NB4 (cell line): Measurements from ENCODE around the gene KRTAP4-8.
"Not testable (repeated sequence)": the region's sequence is repeated elsewhere in the genome, so short reads cannot be mapped to it uniquely, and the experiment has no call there.

Experiments used
- DNase-seq: peaks from one replicate; pipeline ENCODE4 v3.0.0; 2010; ENCODE audit warnings: low read depth
- H3K4me3 ChIP-seq: one replicate; pipeline ENCODE4 v1.5.1; 2011; ENCODE audit warnings: mild to moderate bottlenecking, low read depth, low read length, moderate library complexity
- MYC ChIP-seq: IDR thresholded peaks from 2 replicates; pipeline ENCODE4 v1.6.1; 2011; ENCODE audit warnings: low read depth, low read length
- POLR2A ChIP-seq: IDR thresholded peaks from 2 replicates; pipeline ENCODE4 v1.6.1; 2011; ENCODE audit warnings: mild to moderate bottlenecking; ENCODE audit not compliant: insufficient read length; ENCODE audit errors: extremely low read depth
- TF ChIP-seq, protein P1 (sequence below): IDR thresholded peaks from one replicate; pipeline ENCODE4 v1.5.1; 2012; ENCODE audit warnings: low read depth, low read length
- TF ChIP-seq, protein P2 (sequence below): IDR thresholded peaks from 2 replicates; pipeline ENCODE4 v1.6.1; 2011; ENCODE audit warnings: low read depth, low read length

KRTAP4-8 gene

DNA sequence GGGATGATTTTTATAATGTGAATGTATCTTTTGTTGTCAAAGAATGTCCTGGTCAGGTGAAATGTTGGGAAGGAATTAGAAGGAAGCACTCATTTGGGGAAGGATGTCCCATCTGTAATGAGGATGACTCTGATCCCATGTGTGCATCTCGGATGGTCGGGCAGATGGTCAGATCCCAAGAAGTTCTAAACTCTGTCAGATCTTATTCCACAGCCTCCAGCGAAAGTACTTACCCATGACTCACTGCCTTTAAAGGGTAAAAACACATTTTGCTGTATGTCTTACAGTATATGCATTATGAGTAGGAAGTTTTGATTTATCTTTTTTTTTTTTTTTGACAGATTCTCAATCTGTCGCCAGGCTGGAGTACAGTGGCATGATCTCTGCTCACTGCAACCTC is 20.8 kb upstream of the KRTAP4-8 start:
- TF ChIP-seq, protein P1, sequence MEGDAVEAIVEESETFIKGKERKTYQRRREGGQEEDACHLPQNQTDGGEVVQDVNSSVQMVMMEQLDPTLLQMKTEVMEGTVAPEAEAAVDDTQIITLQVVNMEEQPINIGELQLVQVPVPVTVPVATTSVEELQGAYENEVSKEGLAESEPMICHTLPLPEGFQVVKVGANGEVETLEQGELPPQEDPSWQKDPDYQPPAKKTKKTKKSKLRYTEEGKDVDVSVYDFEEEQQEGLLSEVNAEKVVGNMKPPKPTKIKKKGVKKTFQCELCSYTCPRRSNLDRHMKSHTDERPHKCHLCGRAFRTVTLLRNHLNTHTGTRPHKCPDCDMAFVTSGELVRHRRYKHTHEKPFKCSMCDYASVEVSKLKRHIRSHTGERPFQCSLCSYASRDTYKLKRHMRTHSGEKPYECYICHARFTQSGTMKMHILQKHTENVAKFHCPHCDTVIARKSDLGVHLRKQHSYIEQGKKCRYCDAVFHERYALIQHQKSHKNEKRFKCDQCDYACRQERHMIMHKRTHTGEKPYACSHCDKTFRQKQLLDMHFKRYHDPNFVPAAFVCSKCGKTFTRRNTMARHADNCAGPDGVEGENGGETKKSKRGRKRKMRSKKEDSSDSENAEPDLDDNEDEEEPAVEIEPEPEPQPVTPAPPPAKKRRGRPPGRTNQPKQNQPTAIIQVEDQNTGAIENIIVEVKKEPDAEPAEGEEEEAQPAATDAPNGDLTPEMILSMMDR: no peak
- TF ChIP-seq, protein P2, sequence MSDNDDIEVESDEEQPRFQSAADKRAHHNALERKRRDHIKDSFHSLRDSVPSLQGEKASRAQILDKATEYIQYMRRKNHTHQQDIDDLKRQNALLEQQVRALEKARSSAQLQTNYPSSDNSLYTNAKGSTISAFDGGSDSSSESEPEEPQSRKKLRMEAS: no peak
- TF ChIP-seq POLR2A (no peak), MYC (no peak)
- no peak overlapping the region for H3K4me3 ChIP-seq
- DNase-seq: no peak

DNA sequence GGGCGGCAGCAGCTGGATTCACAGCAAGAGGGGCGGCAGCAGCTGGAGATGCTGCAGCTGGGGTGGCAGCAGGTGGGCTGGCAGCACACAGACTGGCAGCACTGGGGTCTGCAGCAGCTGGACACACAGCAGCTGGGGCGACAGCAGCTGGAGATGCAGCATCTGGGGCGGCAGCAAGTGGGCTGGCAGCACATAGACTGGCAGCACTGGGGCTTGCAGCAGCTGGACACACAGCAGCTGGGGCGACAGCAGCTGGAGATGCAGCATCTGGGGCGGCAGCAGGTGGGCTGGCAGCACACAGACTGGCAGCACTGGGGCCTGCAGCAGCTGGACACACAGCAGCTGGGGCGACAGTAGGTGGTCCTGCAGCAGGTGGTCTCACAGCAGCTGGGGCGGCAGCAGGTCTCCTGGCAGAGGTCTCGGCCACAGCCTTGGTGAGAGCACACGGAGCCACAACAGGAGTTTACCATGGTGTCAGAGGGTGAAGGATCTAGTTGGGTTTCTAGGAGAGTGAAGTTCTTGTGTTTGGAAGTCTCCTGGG is 20.0 kb upstream of the KRTAP4-8 start, which contains the start of gene KRTAP4-11:
KRTAP4-11 (minus strand) TSS at position 528 of the 541 bp plus-strand sequence; CDS start at position 470, 58 bp downstream.
- not testable (repeated sequence) for H3K4me3 ChIP-seq, DNase-seq

DNA sequence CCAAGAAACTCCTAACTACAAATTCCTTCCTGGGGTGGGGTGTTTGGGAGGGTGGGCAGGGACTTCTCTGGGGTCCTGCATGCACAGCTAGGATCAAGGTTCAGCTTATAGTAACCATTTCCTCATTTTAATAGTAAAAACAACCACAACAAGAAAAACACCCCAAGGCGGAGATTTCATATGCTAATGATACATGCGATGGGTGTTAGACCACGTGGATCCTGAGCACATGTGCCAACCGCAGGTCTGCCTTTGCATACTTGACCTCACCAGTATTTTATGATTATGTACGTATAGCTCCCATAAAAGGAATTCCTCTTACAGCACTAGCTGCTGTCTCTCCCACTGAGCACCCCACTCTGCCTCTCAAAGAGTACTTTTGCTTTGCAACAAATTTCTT is 18.4 kb upstream of the KRTAP4-8 start:
- no peak overlapping the region for H3K4me3 ChIP-seq
- DNase-seq: no peak
- TF ChIP-seq, protein P1: no peak
- TF ChIP-seq MYC: no peak
- TF ChIP-seq POLR2A: no peak
- TF ChIP-seq, protein P2: no peak

GRCh38 chr17:41111151-41111885 is 13.4 kb upstream of the KRTAP4-8 start:
- TF ChIP-seq POLR2A: no peak
- H3K4me3 ChIP-seq: no peak overlapping the region
- no peak for DNase-seq

GRCh38 chr17:41108728-41109386 is 10.9 kb upstream of the KRTAP4-8 start:
- not testable (repeated sequence) for H3K4me3 ChIP-seq, DNase-seq

- TF ChIP-seq MYC (no peak), POLR2A (no peak)
- TF ChIP-seq, protein P1: no peak
- TF ChIP-seq, protein P2: no peak
- DNase-seq: no peak
- H3K4me3 ChIP-seq: no peak overlapping the region
Observed at GRCh38 chr17:41107941-41108450, 10.1 kb upstream of the KRTAP4-8 start.

DNA sequence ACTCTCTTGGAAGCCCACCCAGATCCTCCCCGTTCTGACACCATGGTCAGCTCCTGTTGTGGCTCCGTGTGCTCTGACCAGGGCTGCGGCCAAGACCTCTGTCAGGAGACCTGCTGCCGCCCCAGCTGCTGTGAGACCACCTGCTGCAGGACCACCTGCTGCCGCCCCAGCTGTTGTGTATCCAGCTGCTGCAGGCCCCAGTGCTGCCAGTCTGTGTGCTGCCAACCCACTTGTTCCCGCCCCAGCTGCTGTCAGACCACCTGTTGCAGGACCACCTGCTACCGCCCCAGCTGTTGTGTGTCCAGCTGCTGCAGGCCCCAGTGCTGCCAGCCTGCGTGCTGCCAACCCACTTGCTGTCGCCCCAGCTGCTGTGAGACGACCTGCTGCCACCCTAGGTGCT is 7.4 kb upstream of the KRTAP4-8 start, which contains the start of gene KRTAP4-9:
KRTAP4-9 (plus strand) TSS at position 43 of the 400 bp plus-strand sequence; CDS start at position 43, 0 bp downstream.
- DNase-seq, H3K4me3 ChIP-seq: not testable (repeated sequence)

DNA sequence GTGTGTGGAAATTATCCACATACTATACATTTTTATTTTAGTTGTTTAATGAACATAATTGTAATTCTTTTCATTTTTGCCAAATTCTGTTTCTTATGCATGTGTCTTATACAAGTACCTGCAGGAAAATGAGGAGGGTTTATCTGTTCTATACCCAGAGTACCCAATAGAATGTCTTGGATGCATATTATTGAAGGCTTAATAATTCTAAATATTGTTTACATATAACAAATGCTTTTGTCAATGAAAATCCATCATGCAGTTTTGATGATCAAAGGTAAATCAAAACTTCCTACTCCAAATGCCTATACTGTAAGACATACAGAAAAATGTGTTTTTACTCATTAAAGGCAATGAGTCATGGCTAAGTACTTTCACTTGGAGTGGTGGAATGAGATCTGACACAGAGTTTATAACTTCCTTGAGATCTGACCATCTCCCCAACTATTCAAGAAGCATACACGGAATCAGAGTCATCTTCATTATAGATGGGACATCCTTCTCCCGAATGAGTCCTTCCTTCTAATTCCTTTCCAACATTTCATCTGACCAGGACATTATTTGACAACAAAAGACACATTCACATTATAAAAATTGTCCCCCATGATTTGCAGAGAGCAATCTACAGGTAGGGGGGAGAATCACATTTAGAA is 6.6 kb upstream of the KRTAP4-8 start:
- not testable (repeated sequence) for H3K4me3 ChIP-seq, DNase-seq
